Measurements from ENCODE around the gene ZNF837.

GRCh38 chr19:58429745-58430144 is 48.9 kb upstream of the ZNF837 start:
- TF ChIP-seq POLR2A (IDR thresholded peaks at IDR 0.05; ENCODE audit: low read depth, low read length) (no peak), TAF1 (IDR thresholded peaks at IDR 0.05; ENCODE audit: borderline replicate concordance, low read depth, low read length) (no peak), POLR2AphosphoS5 (IDR thresholded peaks at IDR 0.05; ENCODE audit: low read depth, low read length) (no peak)

Data from GM12892 (cell line).